Endothelial cell of umbilical vein (primary cell): ENCODE results near the gene RPA1. TPM values are rescaled to one million over a fixed set of nuclear protein-coding genes. Genes with fewer than 3 reads are reported as not detected.
A peak's percentile ranks its signal among the peaks of the same experiment; 100 is the strongest.

Source experiments
- BruUV-seq: library from RNA; stranded (reverse); fragments of 400-500 nt; replicated peaks from 2 replicates; lab custom pipeline; 2021; lab: Mats Ljungman, UMichigan
- CTCF ChIA-PET: fragments of 300-600, 350-600 bp; sonication (Branson Sonifier 250); formaldehyde crosslinking; loops from one replicate; lab custom pipeline; 2021; ENCODE audit warnings: antibody characterized with exemption, inconsistent platforms; lab: Charles Lee
- POLR2A ChIA-PET: fragments of 300-600, 350-600 bp; sonication (Branson Sonifier 250); formaldehyde crosslinking; loops from one replicate; lab custom pipeline; 2021; ENCODE audit warnings: antibody characterized with exemption, inconsistent platforms; lab: Charles Lee
- DNase-seq: peaks from one replicate; pipeline ENCODE4 v3.0.0-alpha.2; 2011; ENCODE audit warnings: low read depth, low spot score
- FAIRE-seq: peaks from 2 replicates; lab custom pipeline; 2011; peaks lifted over from hg19 to GRCh38; lab: Jason Lieb, UNC
- H2AFZ ChIP-seq: 2 replicates; pipeline ENCODE4 v1.6.0; 2012; ENCODE audit warnings: low read depth, low read length, control low read depth, inconsistent platforms
- H3K27ac ChIP-seq: 2 replicates; pipeline ENCODE4 v1.5.1; 2011; ENCODE audit warnings: low read depth, mild to moderate bottlenecking, control low read depth, low read length, moderate library complexity; ENCODE audit not compliant: insufficient read depth
- H3K27me3 ChIP-seq, 2 experiments: 2 replicates each; pipeline versions ENCODE4 v1.6.0 to v1.6.1; 2011; ENCODE audit warnings: low read length in 2 of 2, mixed read lengths in 1 of 2; ENCODE audit not compliant: control insufficient read depth in 2 of 2, insufficient read depth in 2 of 2
- H3K36me3 ChIP-seq, 2 experiments: 2 replicates in 1 of 2; 3 replicates in 1 of 2; pipeline ENCODE4 v1.5.1; 2011; ENCODE audit warnings: low read length in 2 of 2, mild to moderate bottlenecking in 1 of 2, moderate library complexity in 1 of 2; ENCODE audit not compliant: control insufficient read depth in 2 of 2, insufficient read depth in 2 of 2; ENCODE audit errors: extremely low read depth in 1 of 2
- H3K4me1 ChIP-seq: 3 replicates; pipeline ENCODE4 v1.5.1; 2011; ENCODE audit warnings: mild to moderate bottlenecking, low read length; ENCODE audit not compliant: control insufficient read depth, insufficient read depth; ENCODE audit errors: extremely low read depth
- H3K4me2 ChIP-seq: 2 replicates; pipeline ENCODE4 v1.6.1; 2011; ENCODE audit warnings: low read length, control low read depth, mixed read lengths; ENCODE audit not compliant: insufficient read depth
- H3K4me3 ChIP-seq, 3 experiments: fragments of 200-600 bp in 1 of 3; sonication (generic), shearing (Covaris generic) in 1 of 3; replicated peaks in 1 of 3; 2 replicates each; pipeline ENCODE4 v1.5.1; 2011 to 2016; ENCODE audit warnings: control low read depth in 3 of 3, low read length in 3 of 3, mild to moderate bottlenecking in 2 of 3, inconsistent platforms in 1 of 3, low read depth in 1 of 3, moderate library complexity in 1 of 3; ENCODE audit not compliant: insufficient read depth in 1 of 3
- H3K79me2 ChIP-seq: 2 replicates; pipeline ENCODE4 v1.6.0; 2012; ENCODE audit warnings: low read length, inconsistent platforms; ENCODE audit not compliant: control insufficient read depth, insufficient read depth
- H3K9ac ChIP-seq: replicated peaks from 2 replicates; pipeline ENCODE3; 2011; ENCODE audit warnings: low read length, control low read depth; ENCODE audit not compliant: insufficient read depth; ENCODE audit errors: extremely low read depth
- H3K9me1 ChIP-seq: replicated peaks from 3 replicates; pipeline ENCODE4 v1.6.0; 2011; ENCODE audit warnings: mild to moderate bottlenecking, low read length; ENCODE audit not compliant: control insufficient read depth, insufficient read depth; ENCODE audit errors: extremely low read depth
- H3K9me3 ChIP-seq: replicated peaks from 2 replicates; pipeline ENCODE4 v1.5.1; 2012; ENCODE audit warnings: low read length, inconsistent platforms; ENCODE audit not compliant: control insufficient read depth, insufficient read depth
- H4K20me1 ChIP-seq: replicated peaks from 2 replicates; pipeline ENCODE3; 2011; ENCODE audit warnings: mild to moderate bottlenecking, low read length; ENCODE audit not compliant: control insufficient read depth, insufficient read depth; ENCODE audit errors: extremely low read depth
- CTCF ChIP-seq, 2 donors: IDR thresholded peaks; 1 replicate in 1 of 2; 2 replicates in 1 of 2; pipeline ENCODE4 v1.5.1; 2011; ENCODE audit warnings: low read length in 2 of 2, mild to moderate bottlenecking in 2 of 2, moderate library complexity in 2 of 2, control low read depth in 1 of 2, inconsistent platforms in 1 of 2, low read depth in 1 of 2; ENCODE audit not compliant: insufficient read depth in 1 of 2; ENCODE audit errors: extremely low read depth in 1 of 2
- EZH2 ChIP-seq: IDR thresholded peaks from 2 replicates; pipeline ENCODE4 v1.6.1; 2012; ENCODE audit warnings: borderline replicate concordance, low read depth, mild to moderate bottlenecking, moderate library complexity, low read length, inconsistent platforms; ENCODE audit not compliant: severe bottlenecking
- FOS ChIP-seq: IDR thresholded peaks from 2 replicates; pipeline ENCODE4 v1.6.1; 2011; ENCODE audit warnings: mild to moderate bottlenecking, low read length, moderate library complexity, borderline replicate concordance; ENCODE audit not compliant: insufficient read depth
- GATA2 ChIP-seq: IDR thresholded peaks from 2 replicates; pipeline ENCODE4 v1.7.0; 2011; ENCODE audit warnings: low read depth, mild to moderate bottlenecking, moderate library complexity, mixed read lengths, low read length; ENCODE audit not compliant: insufficient read length, insufficient read depth
- JUN ChIP-seq: IDR thresholded peaks from 2 replicates; pipeline ENCODE4 v1.6.1; 2011; ENCODE audit warnings: borderline replicate concordance, low read depth; ENCODE audit not compliant: insufficient read length, insufficient read depth
- MAX ChIP-seq: IDR thresholded peaks from 2 replicates; pipeline ENCODE4 v1.6.1; 2011; ENCODE audit not compliant: insufficient read depth, insufficient read length
- MYC ChIP-seq: IDR thresholded peaks from one replicate; pipeline ENCODE4 v1.6.1; 2011; ENCODE audit warnings: mild to moderate bottlenecking, low read depth, low read length
- POLR2A ChIP-seq: IDR thresholded peaks from 2 replicates; pipeline ENCODE4 v1.6.1; 2012; ENCODE audit warnings: low read depth, mild to moderate bottlenecking, control low read depth, low read length
- POLR2AphosphoS5 ChIP-seq: IDR thresholded peaks from 2 replicates; pipeline ENCODE4 v1.6.1; 2012; ENCODE audit warnings: low read depth, mild to moderate bottlenecking, control low read depth, low read length, moderate library complexity; ENCODE audit not compliant: insufficient read depth
- dilution Hi-C: fragments of 300-500 bp; cut with MboI; formaldehyde crosslinking; loops from one replicate; pipeline ENCODE4 v1.15.0; 2019; ENCODE audit warnings: low sequenced_read_pairs; ENCODE audit not compliant: extremely low pct_ligation_motif_present
- intact Hi-C: fragments of 100-400 bp; cut with micrococcal nuclease; formaldehyde crosslinking; loops from one replicate; pipeline ENCODE4 v1.10.0; 2022
- polyA plus RNA-seq, 4 experiments: library from polyadenylated mRNA; depleted of rRNA in 3 of 4; stranded (reverse) in 3 of 4; unstranded in 1 of 4; fragments of >200 nt; gene quantifications; 2 replicates each; pipeline versions ENCODE4 v1.2.1 to v1.2.3, GENCODE V29; 2011 to 2012; ENCODE audit warnings: missing spikeins in 1 of 4
- total RNA-seq: library from RNA; stranded (reverse); gene quantifications from 2 replicates; pipeline ENCODE4 v1.2.3, GENCODE V29; 2021

Gene RPA1
- total and polyA plus RNA-seq, 2 donors (not counting 3 experiments of a cell fraction or from before 2014, with no cell fraction given), result 50.5 to 123 TPM

GRCh38 chr17:1787301-1787902 is 42.4 kb upstream of the RPA1 start:
- DNase-seq, result peak; percentile 88
- intact Hi-C loops (loop anchor here (1.0 kb wide), 1 partner anchor 70 kb away; no protein-coding TSS in a partner anchor), dilution Hi-C loops (no loop called here)
- Histone ChIP-seq H3K4me1 (peaks cover 13% of the 10 kb centered on the region), H3K36me3 (peaks cover 2% of the 10 kb centered on the region in 2 experiments), H3K4me3 (no peak overlapping the region), H3K79me2 (no peaks in the 10 kb centered on the region), H3K9me3 (no peaks in the 10 kb centered on the region), H3K27me3 (no peaks in the 10 kb centered on the region), H2AFZ (no peak overlapping the region), H3K9me1 (no peaks in the 10 kb centered on the region), H3K4me2 (peak overlapping the region; percentile 30), H3K27ac (peak overlapping the region; percentile 64), H3K9ac (no peak overlapping the region), H4K20me1 (no peaks in the 10 kb centered on the region)
- TF ChIP-seq GATA2, result no peak
- no peak for TF ChIP-seq CTCF (IDR thresholded peaks at IDR 0.05; ENCODE audit: extremely low read depth in 1 of 2, insufficient read depth in 1 of 2, low read depth in 1 of 2, low read length in 2 of 2)
- TF ChIP-seq POLR2A, result no peak
- TF ChIP-seq MYC, result no peak
- peak; percentile 98 for TF ChIP-seq FOS
- peak; percentile 85 for TF ChIP-seq JUN
- TF ChIP-seq MAX, result no peak
- TF ChIP-seq POLR2AphosphoS5, result peak; percentile 71
- TF ChIP-seq EZH2, result no peak
- ChIA-PET CTCF (interaction anchor here (0.9 to 8.8 kb wide), 7 partner anchors 13 to 118 kb away, joined by 3 to 262 read pairs (median 3); partner anchors contain the start of genes SMYD4 and WDR81), POLR2A (interaction anchor here (0.8 to 1.5 kb wide), 2 partner anchors 70 to 73 kb away, joined by 3 to 4 read pairs; no protein-coding TSS in a partner anchor)
- FAIRE-seq, result peak; percentile 97
- BruUV-seq, result no TSS peak
